Adrenal gland (tissue), 12 donors: ENCODE results near the gene FAU. TPM values are rescaled to one million over a fixed set of nuclear protein-coding genes. Genes with fewer than 3 reads are reported as not detected.

ENCODE experiments used
- DNase-seq, 7 donors: peaks; one replicate each; pipeline ENCODE4 v3.0.0-alpha.2; 2019 to 2020
- H3K27ac ChIP-seq, 5 donors: fragments of 200-600 bp; sonication (generic) in 4 of 5; 1 replicate in 3 of 5; 2 replicates in 2 of 5; pipeline versions ENCODE4 v1.5.1 to v1.8.0; 2016 to 2020; ENCODE audit warnings: mild to moderate bottlenecking in 1 of 5
- H3K27me3 ChIP-seq: fragments of 200-600 bp; 2 replicates; pipeline ENCODE4 v1.8.0; 2021
- H3K36me3 ChIP-seq, 2 donors: fragments of 200-600 bp; replicated peaks in 1 of 2; 1 replicate in 1 of 2; 2 replicates in 1 of 2; pipeline versions ENCODE4 v1.5.1 to v1.8.0; 2018 to 2022
- H3K4me1 ChIP-seq, 2 donors: fragments of 200-600 bp; replicated peaks in 1 of 2; 1 replicate in 1 of 2; 2 replicates in 1 of 2; pipeline versions ENCODE4 v1.5.1 to v1.8.0; 2018 to 2021
- H3K4me3 ChIP-seq, 4 donors: fragments of 200-600 bp; sonication (generic) in 3 of 4; one replicate each; pipeline ENCODE4 v1.5.1; 2016 to 2018
- H3K9me3 ChIP-seq, 3 donors: fragments of 200-600 bp; sonication (generic) in 1 of 3; replicated peaks in 1 of 3; 1 replicate in 2 of 3; 2 replicates in 1 of 3; pipeline versions ENCODE4 v1.5.1 to v1.8.0; 2016 to 2021
- POLR2A ChIP-seq, 2 donors: fragments of 450-650 bp; IDR thresholded peaks; one replicate each; pipeline ENCODE4 v1.6.1; 2017; ENCODE audit warnings: antibody characterized with exemption in 2 of 2, mild to moderate bottlenecking in 2 of 2, moderate library complexity in 1 of 2
- WGBS, 4 donors: extraction: QIAGEN DNeasy Blood & Tissue Kit in 2 of 4; methylation state at CpG; one replicate each; pipeline versions ENCODE4 v1.1.5 to v1.1.7; 2013 to 2017; 5-methylcytosine and 5-hydroxymethylcytosine counted together
- intact Hi-C, 2 donors: fragments of 100-400 bp; cut with DNase I; formaldehyde crosslinking; loops; one replicate each; pipeline versions ENCODE4 v1.14.1 to v1.15.0; 2022 to 2023
- polyA plus RNA-seq, 3 donors: library from polyadenylated mRNA; stranded (reverse); fragments of 200-250 nt in 2 of 3; fragments of 350-450 nt in 1 of 3; fragmentation: Illumina TruSeq in 1 of 3; extraction: RNeasy Lipid Tissue Mini Kit (QIAGEN cat#74804) in 1 of 3; gene quantifications; one replicate each; pipeline ENCODE4 v1.2.3, GENCODE V29; 2013 to 2014
- total RNA-seq, 9 donors: library from RNA; depleted of rRNA in 4 of 9; stranded (reverse); fragments of >200 nt in 4 of 9; fragments of 120-200 nt in 1 of 9; fragmentation: NEBNext Ultra II Directional in 1 of 9; extraction: Animal tissue kit (Norgen Biotek cat#: 25700) in 1 of 9; gene quantifications; one replicate each; pipeline versions ENCODE4 v1.1.0 to v1.2.4, GENCODE V29; 2013 to 2023
- TF ChIP-seq, protein P1 (sequence below), 6 experiments: fragments of 450-650 bp in 4 of 6; fragments of 200-600 bp in 2 of 6; sonication (generic) in 1 of 6; IDR thresholded peaks; 1 replicate in 5 of 6; 2 replicates in 1 of 6; pipeline versions ENCODE4 v1.5.1 to v1.8.0; 2016 to 2021; ENCODE audit warnings: antibody characterized with exemption in 6 of 6, mild to moderate bottlenecking in 2 of 6, moderate library complexity in 1 of 6
- donor health status: healthy with polysubstance abuse.
- donor health status: Bipolar disorder and iron deficiency.
- donor health status: DM: yes; HTN: yes; CAD: no.
- donor health status: DM: no; HTN: no; CAD: no.
- donor health status: DM: no; HTN: no; CAD: no.
- donor health status: DM: yes; HTN: yes; CAD: no.

FAU gene
- total and polyA plus RNA-seq, 12 donors = 361 to 2,488 (median 1,029) TPM

DNA sequence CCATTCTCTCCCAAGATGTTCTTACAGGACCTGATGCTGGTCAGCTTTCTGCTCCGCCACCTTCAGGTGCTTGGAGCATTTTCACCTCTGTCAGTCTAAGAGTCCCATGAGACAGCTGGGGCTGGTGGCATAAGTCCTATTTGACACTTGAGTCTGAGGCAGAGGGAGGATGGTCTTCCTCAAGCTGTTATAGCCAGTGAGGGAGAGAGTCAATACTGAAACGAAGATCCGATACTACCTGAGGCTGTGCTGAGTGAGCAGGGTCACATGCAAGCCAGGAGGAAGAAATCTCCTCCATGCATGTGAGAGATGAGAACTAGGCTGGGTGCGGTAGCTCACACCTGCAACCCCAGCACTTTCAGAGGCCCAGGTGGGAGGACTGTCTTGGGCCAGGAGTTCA, 32.3 kb downstream of the FAU start:
- intact Hi-C loops = no loop called here
- H3K27ac ChIP-seq = no peak overlapping the region

DNA sequence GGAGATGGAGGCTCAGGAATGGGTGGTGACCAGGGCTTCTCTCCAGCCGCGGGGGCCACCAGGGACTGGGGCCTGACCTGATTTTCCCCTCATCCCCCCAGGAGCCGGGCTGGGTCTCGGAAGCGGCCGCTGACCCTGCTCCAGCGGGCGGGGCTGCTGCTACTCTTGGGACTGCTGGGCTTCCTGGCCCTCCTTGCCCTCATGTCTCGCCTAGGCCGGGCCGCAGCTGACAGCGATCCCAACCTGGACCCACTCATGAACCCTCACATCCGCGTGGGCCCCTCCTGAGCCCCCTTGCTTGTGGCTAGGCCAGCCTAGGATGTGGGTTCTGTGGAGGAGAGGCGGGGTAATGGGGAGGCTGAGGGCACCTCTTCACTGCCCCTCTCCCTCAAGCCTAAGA, 34.1 kb downstream of the FAU start:
- Histone ChIP-seq H3K4me1 (peaks cover 12 to 20% of the 10 kb centered on the region in 2 donors), H3K27ac (no peak overlapping the region), H3K9me3 (no peaks in the 10 kb centered on the region), H3K4me3 (no peak overlapping the region), H3K36me3 (peaks cover 0 to 46% of the 10 kb centered on the region in 2 donors), H3K27me3 (no peaks in the 10 kb centered on the region)
- WGBS, 4 donors = 89 to 93% (median 92%) methylated on average over 5 to 15 of the region's 15 CpGs
- no peak for DNase-seq
- TF ChIP-seq, protein P1, sequence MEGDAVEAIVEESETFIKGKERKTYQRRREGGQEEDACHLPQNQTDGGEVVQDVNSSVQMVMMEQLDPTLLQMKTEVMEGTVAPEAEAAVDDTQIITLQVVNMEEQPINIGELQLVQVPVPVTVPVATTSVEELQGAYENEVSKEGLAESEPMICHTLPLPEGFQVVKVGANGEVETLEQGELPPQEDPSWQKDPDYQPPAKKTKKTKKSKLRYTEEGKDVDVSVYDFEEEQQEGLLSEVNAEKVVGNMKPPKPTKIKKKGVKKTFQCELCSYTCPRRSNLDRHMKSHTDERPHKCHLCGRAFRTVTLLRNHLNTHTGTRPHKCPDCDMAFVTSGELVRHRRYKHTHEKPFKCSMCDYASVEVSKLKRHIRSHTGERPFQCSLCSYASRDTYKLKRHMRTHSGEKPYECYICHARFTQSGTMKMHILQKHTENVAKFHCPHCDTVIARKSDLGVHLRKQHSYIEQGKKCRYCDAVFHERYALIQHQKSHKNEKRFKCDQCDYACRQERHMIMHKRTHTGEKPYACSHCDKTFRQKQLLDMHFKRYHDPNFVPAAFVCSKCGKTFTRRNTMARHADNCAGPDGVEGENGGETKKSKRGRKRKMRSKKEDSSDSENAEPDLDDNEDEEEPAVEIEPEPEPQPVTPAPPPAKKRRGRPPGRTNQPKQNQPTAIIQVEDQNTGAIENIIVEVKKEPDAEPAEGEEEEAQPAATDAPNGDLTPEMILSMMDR (IDR thresholded peaks at IDR 0.05) = no peak
- no peak for TF ChIP-seq POLR2A (IDR thresholded peaks at IDR 0.05)
- intact Hi-C loops = no loop called here

More for the DNA sequence above, 32.3 kb downstream of the FAU start:
- peaks cover 9 to 11% of the 10 kb centered on the region in 2 donors for H3K4me1 ChIP-seq
- H3K9me3 ChIP-seq = no peaks in the 10 kb centered on the region
- H3K4me3 ChIP-seq = no peak overlapping the region
- TF ChIP-seq, protein P1 (IDR thresholded peaks at IDR 0.05) = no peak
- TF ChIP-seq POLR2A (IDR thresholded peaks at IDR 0.05) = no peak
- peaks cover 0 to 46% of the 10 kb centered on the region in 2 donors for H3K36me3 ChIP-seq
- DNase-seq = no peak
- no peaks in the 10 kb centered on the region for H3K27me3 ChIP-seq
- WGBS, 4 donors = 91 to 97% (median 93%) methylated on average over 4 of the region's 4 CpGs

DNA sequence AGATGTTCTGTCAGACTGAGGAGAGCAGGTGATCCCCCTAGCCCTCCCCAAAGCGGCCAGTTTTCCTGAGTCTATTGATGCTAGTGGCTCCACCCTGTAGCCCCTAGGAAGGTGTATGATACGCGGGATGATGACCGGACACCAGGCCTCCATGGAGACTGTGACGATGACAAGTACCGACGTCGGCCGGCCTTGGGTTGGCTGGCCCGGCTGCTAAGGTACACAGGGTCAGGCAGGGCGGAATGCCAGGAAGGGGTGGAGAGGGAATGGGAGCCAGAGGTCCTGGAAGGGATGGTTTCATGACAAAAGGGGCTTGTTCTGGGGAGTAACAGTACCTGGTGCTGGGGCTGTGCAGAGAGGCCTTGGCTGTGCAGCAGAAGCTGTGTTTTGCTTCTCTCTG, 34.7 kb downstream of the FAU start:
- intact Hi-C loops = no loop called here
- H3K9me3 ChIP-seq = no peaks in the 10 kb centered on the region
- H3K4me1 ChIP-seq = peaks cover 12 to 20% of the 10 kb centered on the region in 2 donors
- H3K27me3 ChIP-seq = no peaks in the 10 kb centered on the region
- H3K36me3 ChIP-seq = peaks cover 0 to 46% of the 10 kb centered on the region in 2 donors
- peak in 5 of 7 donors; percentile 41 to 67 (median 44) for DNase-seq
- TF ChIP-seq POLR2A (IDR thresholded peaks at IDR 0.05) = no peak
- TF ChIP-seq, protein P1 (IDR thresholded peaks at IDR 0.05) = no peak
- no peak overlapping the region for H3K27ac ChIP-seq
- WGBS, 4 donors = 60 to 78% (median 62%) methylated on average over 11 of the region's 11 CpGs
- H3K4me3 ChIP-seq = no peak overlapping the region

DNA sequence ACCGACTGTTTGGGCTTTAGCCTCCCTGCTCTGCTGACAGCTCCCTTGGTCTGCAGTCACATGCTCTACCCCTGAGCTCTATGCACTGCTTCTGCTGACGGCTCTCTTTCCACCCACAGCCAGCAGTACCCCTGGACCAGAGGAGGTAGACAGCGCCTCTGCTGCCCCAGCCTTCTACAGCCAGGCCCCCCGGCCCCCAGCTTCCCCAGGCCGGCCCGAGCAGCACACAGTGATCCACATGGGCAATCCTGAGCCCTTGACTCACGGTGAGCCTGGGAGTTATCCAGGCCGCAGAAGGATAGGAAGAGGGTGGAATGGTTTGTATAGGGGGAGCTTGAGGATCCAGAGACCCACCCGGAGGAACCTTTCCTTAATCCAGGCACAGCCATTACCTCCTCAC, 35.1 kb downstream of the FAU start:
- no peak for DNase-seq
- Histone ChIP-seq H3K36me3 (peaks cover 0 to 46% of the 10 kb centered on the region in 2 donors), H3K4me3 (no peak overlapping the region), H3K27me3 (no peaks in the 10 kb centered on the region), H3K4me1 (peaks cover 12 to 20% of the 10 kb centered on the region in 2 donors), H3K27ac (no peak overlapping the region), H3K9me3 (no peaks in the 10 kb centered on the region)
- WGBS, 4 donors = 78 to 91% (median 85%) methylated on average over 3 to 9 of the region's 9 CpGs
- no peak for TF ChIP-seq POLR2A (IDR thresholded peaks at IDR 0.05)
- TF ChIP-seq, protein P1 (IDR thresholded peaks at IDR 0.05) = no peak
- intact Hi-C loops = no loop called here
